22Rv1 (cell line): ENCODE measurements around the gene LGR6.

Experiments used
- ZFX ChIP-seq: fragments of 450-650 bp; IDR thresholded peaks from 2 replicates; pipeline ENCODE4 v1.6.1; 2017; ENCODE audit warnings: antibody characterized with exemption, borderline replicate concordance
- TF ChIP-seq, protein P1 (sequence below): fragments of 450-650 bp; IDR thresholded peaks from 2 replicates; pipeline ENCODE4 v1.5.1; 2017; ENCODE audit warnings: mild to moderate bottlenecking

DNA sequence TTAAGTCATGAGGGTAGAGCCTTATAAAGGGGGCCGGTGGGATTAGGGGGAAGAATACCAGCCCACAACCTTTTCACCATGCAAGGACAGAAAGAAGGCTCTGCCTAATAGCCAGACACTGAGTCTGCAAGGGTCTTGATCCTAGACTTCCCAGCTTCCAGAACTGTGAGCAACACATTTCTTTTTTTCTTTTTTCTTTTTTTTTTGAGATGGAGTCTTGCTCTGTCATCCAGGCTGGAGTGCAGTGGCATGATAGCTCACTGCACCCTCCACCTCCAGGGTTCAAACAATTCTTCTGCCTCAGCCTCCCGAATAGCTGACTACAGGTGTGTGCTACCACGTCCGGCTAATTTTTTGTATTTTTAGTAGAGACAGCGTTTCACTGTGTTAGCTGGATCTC lies 47.3 kb upstream of the LGR6 start:
- TF ChIP-seq, protein P1, sequence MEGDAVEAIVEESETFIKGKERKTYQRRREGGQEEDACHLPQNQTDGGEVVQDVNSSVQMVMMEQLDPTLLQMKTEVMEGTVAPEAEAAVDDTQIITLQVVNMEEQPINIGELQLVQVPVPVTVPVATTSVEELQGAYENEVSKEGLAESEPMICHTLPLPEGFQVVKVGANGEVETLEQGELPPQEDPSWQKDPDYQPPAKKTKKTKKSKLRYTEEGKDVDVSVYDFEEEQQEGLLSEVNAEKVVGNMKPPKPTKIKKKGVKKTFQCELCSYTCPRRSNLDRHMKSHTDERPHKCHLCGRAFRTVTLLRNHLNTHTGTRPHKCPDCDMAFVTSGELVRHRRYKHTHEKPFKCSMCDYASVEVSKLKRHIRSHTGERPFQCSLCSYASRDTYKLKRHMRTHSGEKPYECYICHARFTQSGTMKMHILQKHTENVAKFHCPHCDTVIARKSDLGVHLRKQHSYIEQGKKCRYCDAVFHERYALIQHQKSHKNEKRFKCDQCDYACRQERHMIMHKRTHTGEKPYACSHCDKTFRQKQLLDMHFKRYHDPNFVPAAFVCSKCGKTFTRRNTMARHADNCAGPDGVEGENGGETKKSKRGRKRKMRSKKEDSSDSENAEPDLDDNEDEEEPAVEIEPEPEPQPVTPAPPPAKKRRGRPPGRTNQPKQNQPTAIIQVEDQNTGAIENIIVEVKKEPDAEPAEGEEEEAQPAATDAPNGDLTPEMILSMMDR, result no peak
- no peak for TF ChIP-seq ZFX
